NCI-H2227 (cell line): Measurements from ENCODE around the gene LCLAT1.

Experiments used
- DNase-seq: peaks from one replicate; lab custom pipeline; 2025; ENCODE audit not compliant: unreplicated experiment; lab: John Stamatoyannopoulos, UW

LCLAT1 gene

DNA sequence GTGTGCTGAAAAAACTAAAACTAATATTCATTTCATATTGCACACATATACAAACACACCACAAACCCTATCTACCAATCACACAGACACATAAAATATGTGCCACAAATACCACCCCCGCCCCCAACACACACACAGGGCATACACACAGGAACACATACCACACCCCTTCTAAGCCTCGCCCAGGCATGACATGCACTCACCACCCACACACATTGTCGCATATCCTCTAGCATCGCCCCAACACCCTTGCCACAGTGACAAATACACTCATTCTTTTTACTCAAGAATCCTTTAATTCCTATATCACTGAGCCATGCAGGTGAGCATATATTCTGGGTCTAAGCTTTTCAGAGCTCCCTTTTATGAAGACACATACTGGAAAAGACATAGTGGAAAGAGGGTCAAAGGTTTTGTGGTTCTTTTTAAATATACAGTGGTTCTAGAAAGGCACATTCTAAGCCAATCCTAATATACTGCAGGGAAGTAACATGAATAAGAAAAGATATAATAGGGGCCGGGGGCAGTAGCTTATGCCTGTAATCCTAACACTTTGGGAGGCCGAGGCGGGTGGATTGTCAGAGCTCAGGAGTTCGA lies 24.5 kb upstream of the LCLAT1 start:
- DNase-seq = peak; percentile 29

DNA sequence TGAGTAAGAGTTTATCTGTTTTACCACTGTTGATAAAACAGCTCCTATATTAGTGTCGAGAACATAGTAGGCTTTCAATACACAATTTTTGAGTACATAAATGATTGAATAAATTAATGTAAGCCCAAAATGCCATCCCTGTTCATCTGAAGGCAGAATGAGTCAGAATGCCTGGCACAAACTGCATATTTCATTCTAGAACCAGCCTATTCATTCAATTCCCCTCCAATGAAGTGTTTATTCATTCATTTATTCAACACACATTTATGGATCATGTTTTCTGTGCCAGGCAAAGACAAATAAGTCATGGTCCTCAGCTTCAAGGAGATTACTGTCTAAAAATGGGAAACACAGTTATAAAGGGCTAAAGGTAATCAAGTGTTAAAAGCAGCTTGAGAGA lies 22.8 kb upstream of the LCLAT1 start:
- no peak for DNase-seq

DNA sequence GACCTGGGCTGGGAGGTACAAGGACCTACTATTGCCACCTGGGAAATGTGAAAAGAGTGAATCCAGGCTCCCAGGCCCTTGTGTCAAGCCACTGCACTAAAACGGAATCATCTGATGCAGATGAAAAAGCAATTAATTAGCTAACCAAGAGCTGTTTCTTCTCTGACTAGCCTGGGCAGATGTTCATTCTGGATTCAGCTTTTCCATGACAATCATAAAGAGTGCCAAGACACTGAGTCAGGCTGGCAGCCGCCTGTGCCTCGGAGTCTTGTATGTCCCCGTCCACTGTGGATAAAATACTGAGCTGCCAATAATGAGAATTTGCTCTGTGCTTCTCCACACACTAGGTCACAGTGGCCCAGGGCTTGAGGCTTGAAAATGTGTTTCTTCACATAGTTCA lies 21.7 kb upstream of the LCLAT1 start:
- DNase-seq = no peak

DNA sequence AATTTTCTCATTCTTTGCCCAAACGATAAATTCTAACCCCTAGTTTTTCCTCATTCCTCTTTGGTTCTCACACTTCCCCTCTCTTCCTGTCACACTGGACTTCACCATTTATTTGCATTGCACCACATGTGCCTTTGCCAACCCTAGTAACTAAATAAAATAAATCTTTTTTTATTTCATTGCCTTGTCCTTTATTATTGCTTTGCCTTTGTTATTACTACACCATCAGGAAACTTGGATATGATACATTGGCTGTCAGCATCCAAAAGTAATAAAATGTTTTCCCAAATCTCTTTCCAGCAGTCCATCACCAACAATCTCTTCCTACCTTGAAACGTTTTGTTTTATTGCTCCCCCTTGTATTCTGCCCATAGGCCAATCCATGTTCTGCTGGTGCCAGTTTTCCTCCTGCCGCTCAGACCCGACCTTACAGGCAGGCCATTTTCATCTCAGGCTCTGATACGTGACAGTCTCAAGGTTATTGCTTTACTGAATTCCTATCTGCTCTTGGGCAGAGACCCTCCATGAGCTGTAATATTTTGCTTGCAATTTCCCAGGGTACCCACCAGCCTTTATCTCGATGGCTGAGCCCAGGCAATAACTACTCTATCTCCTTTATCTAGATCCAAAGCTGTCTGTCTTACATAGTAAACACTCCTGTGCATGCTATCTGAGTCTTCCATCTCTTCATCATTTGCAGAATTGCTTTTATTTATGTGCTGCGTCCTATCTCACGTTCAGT lies 19.3 kb upstream of the LCLAT1 start:
- DNase-seq = no peak

DNA sequence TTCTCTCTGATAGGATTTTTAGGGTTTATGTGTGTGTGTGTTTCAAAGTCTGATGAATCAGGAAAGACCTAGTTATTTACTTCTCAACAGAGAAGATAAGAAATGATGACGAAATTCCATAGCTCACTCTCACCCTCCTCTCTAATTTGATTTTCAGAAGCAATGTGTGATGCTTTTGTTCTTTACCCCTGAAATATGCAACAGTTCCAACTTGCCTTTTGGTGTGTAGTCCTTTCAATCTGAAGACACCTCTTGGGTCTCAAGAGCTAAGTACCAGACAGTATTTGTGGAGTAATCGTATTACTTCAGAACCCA lies 18.7 kb upstream of the LCLAT1 start:
- DNase-seq = no peak

DNA sequence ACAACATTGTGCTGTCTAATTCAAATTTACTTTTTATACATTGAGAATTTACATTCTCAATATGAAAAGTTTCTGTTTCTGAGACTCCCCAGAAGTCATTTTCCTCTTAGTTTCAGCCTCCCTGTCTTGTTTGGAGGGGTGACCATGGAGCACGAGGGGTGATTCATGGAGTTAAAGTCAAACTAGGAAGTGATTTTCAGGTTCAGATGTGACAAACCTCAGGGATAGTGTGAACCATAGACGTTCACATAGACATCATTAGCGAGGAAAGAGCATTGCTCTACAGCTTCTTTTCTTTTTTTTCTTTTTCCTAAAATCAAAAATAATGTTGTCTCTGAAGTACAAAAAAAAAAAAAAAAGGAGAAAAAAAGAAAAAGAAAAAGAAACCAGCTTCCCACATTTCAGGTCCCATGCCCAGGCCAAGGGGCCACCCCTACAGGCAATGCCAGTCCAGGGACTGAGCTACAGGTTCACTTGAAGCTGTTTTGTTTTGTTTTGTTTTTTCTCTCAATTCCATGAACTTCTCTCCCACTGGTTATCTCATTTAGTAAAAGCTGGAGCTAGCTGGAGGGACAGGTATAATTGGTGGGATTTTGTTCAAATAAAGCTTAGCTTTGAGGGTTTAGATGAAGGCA lies 18.1 kb upstream of the LCLAT1 start:
- DNase-seq = no peak

DNA sequence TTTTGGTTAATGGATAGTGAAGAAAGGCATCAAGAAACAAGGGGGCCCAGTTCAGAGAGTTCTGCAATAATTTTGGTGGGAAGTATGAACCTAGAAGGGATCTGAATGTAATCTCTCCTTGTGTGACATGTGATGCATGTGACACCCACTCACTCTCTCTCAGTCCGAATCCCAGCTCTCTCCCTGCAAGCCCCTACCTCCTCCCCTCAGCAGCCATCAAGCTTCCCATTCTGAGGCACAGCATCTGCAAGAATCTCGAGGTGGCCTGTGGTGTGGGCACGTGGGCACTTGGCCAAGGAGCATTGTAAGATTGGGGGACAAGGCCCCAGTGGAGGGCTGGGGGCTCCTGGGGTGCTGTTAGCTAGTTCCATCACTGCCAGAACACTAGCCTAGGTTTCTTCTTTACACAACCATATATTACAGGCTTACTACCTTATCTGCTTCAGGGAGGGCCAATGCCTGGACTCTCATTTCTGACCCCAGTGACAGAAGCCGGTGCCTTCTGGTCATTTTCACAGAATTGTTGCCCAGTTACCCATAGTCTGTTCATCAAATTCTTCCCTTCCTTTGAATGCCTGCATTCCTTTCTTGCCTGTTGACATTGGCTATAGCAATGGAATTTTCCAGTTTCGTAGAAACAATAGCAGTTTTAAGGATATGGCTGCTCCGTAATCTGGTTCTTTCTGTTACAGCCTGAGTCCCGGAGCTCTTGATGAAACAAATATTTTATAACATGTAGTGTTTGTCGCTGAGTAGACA lies 13.3 kb upstream of the LCLAT1 start:
- no peak for DNase-seq

DNA sequence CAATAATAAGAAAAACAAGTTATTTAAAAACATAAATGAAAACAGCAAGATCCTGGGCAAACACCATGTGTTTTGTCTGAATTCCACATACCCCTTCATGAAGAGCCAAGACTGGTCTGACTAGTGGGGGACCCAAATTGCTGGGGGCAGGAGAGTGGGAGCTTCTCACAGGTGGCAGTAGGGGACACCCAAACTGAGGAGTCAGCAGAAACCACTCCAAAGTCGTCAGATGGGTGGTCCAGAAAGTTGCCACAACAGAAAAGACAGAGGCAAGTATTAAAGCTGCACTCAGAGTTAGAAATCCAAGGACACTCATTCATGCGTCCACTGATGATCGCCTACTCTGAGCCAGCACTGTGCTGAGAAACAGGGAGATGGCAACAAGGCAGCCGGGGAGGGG lies 12.3 kb upstream of the LCLAT1 start:
- no peak for DNase-seq

DNA sequence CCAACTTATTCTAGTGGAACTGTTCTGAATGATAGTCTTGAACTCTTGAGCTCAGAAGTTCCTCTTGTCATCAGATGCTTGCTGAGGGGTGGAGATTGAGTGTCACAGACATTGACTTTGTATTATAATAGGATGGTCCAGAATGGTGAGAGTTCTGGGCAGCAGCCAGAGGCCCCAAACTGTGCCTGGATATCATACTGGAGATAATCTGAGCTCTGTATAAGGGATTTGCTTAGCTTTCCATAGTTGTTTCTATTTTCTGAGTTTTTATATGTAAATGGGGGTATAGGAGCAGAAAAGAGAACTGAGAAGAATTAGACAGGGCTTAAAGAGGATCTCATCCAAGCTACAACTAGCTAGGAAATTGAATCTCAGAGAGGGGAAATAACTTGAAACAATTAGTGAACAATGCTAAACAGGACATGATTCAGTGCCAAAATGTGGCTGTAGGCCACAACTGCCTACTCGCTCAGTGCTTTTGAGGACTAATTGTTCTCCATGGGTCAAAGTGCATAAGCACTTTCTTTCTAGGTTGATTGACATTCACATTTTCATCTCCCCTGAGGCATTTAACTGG lies 10.1 kb upstream of the LCLAT1 start:
- DNase-seq = no peak

DNA sequence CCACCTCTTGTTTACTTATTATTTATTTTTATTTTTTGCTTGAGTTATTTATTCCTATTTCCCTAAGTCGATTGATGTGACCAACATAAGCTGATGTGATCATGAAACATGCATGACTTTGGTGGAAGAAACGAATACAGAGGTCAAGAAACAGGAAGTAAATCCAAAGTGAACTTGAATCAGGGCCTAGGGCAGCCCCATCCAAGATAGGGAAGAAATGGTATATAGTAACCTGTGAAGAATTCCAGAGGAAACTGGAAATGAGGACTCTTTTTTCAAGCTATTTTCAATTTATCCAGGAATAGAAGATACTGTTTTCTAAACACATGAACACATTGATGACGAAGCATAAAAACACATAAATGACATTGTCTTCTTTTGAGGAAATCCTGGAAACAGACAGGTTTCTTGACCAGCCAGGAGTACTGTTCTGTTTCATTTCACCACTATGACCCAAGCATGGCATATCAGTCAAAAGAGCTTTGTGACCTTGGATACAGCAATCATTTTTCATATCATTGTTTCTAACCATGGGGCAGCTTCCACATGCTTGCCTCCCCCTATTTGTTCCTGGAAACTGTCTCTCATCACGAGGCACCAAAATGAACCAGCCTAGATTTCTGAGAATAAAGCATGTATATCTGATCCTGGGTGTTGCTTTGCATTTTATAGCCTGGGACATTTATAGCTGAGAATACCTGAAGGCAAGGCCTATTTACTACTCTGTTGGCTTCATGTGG lies 9.1 kb upstream of the LCLAT1 start:
- no peak for DNase-seq

DNA sequence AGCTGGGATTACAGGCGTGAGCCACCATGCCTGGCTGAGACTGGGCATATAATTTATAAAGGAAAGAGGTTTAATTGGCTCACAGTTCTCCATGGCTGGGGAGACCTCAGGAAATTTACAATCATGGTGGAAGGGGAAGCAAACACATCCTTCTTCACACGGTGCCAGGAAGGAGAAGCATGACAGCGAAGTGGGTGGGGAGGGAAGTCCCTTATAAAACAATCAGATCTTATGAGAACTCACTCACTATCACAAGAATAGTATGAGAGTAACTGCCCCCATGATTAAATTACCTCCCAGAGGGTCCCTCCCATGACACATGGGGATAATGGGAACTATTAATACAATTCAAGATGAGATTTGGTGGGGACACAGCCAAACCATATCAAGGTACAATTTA lies 7.8 kb upstream of the LCLAT1 start:
- DNase-seq = no peak

DNA sequence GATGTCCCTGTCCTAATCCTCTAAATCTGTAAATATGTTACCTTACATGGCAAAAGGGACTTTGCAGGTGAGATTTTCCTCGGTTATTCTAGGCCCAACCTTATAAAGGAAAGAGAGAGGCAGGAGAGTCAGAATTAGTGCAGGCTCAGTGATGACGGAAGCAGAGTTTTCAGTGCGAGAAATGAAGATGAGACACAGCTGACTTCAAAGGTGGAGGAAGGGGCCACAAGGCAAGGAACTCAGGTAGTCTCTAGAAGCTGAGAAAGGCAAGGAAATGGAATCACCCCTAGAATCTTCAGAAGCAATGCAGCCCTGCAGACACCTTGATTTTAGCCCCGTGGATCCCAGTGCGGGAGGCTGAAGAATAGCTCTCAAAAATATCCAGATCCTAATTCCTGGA lies 7.2 kb upstream of the LCLAT1 start:
- DNase-seq = no peak

DNA sequence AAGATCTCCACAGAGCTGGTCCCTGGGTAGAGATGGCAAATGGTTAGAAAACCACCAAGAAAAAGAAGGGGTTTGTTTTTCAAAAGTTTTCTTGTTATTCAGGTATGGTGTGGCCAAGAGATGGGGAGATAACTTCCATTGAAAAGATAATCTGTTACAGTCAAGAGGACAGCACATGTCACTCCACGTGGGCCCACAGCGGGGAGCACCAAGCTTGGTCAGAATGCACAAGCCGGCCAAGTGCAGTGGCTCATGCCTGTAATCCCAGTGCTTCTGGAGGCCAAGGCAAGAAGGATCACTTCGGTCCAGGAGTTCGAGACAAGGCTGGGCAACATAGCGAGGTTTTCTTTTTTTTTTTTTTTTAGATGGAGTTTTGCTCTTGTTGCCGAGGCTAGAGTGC lies 6.0 kb upstream of the LCLAT1 start:
- DNase-seq = no peak

DNA sequence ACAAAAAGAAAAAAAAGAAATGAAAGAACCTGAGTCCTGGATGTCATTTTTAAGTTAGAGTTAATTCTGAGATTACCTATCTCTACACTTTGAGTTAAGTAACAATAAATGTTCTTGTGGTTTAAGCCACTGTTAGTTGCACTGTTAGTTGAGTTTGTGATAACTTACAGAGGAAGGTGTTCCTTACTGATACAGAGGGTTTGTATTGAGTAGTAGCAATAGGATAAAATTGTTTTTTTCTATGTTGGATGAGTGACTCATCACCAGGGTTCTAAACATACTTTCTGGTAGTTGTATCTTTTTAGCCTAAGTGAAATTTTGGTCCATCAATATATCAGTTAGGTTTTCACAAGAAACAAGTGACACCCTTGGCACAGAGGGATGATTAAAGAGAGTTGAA lies 4.0 kb upstream of the LCLAT1 start:
- DNase-seq = no peak

DNA sequence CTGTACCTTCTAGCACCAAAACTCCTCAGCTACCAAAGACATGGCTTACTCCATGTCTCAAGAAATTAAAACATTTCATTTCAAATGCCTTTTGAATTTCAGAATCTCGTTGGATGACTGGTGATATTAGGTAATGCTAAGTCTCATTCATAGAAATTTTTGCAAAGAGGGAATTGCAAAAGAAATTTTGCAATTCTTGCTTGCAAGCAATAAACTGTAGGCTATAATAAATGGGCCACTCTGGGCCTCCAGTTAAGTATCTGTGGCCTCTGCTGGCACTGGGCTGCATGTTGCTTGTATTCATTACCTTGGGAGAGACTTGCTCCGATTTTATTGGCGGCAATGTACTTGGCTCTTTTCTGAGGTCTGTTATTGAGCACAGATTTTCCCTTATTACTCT lies 2.8 kb upstream of the LCLAT1 start:
- peak; percentile 21 for DNase-seq

DNA sequence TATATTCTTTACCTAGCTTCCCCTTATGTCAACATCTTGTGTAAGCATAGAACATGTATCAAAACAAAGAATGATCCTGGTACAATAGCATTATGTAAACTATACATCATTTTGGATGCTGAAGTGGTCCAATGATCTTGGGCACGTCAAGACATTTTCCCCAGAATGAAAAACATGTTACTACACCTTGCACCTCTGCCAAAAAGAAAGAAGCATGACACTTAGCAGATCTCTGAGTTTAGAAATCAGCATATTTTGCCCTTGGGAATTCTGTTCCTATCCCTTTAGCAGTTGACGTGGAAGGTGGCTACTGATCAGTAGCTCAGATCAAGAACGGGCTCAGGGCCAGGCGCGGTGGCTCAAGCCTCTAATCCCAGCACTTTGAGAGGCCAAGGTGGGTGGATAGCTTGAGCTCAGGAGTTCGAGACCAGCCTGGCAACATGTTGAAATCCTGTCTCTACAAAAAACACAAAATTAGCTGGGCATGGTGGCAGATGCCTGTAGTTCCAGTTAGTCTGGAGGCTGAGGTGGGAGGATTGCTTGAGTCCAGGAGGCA lies 1.7 kb upstream of the LCLAT1 start:
- no peak for DNase-seq

DNA sequence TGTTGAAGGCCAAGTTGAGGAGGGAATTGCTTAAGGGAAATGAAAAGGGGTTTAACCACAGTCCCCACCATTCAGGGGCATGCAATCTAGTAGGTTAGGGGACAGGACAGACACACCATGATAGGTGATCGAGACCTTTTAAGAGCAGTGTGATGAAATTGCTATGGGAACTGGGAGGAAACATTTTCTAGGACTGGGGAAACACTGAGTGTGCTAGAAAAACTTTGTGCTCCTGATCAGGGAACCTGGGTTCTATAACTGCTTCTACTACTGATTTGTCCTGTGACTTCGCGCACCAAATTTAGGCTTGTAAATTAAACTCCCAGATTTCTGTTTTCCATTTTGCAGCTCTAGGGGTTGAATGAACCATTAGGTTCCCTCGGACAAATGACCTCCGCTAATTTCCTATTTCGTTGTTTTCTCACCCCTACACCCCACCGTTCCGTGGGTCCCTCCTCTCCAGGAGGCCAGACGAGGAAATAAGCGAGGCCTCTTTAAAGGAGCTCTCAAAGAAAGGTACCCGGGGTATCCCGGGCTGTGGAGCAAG lies 371 bp upstream of the LCLAT1 start:
- no peak for DNase-seq

DNA sequence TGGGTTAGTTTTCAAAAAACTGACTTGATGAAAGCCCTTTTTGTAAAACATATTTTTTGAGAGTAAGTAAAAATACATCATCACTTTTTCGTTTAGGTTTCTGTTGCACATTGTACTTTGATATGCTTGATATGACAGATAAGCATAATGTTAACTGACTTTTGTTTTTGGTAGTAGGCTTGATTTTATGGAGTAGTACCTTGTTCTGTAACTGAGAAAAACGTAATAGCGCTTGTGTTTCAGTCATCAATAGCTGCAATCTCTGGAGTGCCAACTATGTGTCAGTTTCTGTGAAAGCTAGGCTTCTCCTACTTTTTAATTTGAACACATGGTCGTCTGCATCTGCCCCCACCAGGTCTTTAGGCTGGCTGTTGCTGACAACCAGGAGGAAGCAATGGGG lies 1.3 kb downstream of the LCLAT1 start:
- no peak for DNase-seq

DNA sequence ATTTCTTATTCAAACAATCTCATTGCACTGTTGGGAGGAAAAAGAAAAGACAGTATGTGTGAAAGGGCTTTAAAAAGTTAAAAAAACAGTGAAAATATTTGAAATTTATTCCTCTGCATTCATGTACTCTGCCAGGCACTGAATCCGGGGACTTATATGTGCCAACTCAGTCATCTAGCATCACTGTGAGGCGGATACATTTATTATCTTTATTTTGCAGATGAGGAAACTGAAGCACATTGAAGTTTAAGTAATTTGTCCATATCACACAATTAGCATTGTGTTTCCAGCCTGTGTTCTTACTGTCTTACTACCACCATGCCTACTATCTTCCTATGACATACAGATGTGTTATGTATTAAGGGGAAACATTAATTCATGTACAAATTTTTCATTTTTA lies 1.8 kb downstream of the LCLAT1 start:
- DNase-seq = no peak

DNA sequence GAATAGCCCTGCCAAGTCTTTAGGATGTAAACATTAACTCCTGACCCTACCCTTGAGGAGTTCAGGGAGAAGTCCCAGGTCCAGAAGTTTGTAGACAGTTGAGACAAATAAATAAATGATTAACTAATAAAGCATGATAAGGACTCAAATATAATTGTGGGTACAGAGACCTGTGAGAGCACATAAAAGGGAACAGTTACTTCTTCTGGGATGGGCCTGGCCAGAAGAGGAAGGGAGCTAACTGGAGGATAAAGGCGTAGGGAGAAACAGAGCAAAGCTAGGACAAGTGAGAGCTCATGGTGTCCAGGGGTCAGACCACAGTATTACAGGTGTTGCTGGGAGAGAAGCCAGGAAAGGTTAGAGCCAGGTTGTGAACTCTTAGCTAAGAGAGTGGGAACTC lies 3.0 kb downstream of the LCLAT1 start:
- DNase-seq = no peak
